Transverse colon (tissue), 3 donors: ENCODE data around the gene CAPN5.

Source experiments
- CTCF ChIP-seq, 5 experiments: fragments of 200-600 bp in 3 of 5; fragments of 450-650 bp in 2 of 5; sonication (generic) in 3 of 5; IDR thresholded peaks; 1 replicate in 2 of 5; 2 replicates in 3 of 5; pipeline ENCODE4 v1.5.1; 2016 to 2017; ENCODE audit warnings: antibody characterized with exemption in 5 of 5, inconsistent platforms in 3 of 5, mild to moderate bottlenecking in 2 of 5, moderate library complexity in 1 of 5
- POLR2A ChIP-seq: fragments of 450-650 bp; IDR thresholded peaks from one replicate; pipeline ENCODE4 v1.6.1; 2016; ENCODE audit warnings: antibody characterized with exemption, mild to moderate bottlenecking, moderate library complexity

- TF ChIP-seq CTCF (IDR thresholded peaks at IDR 0.05) (no peak), POLR2A (no peak)
Measured at GRCh38 chr11:77059806-77060205, 7.0 kb upstream of the CAPN5 start.
